K562 (cell line): ENCODE results near the gene HGS. TPM values are rescaled to one million over a fixed set of nuclear protein-coding genes. Genes with fewer than 3 reads are reported as not detected.
A peak's percentile ranks its signal among the peaks of the same experiment; 100 is the strongest.

Source experiments
- CBX3 ChIP-seq, 2 experiments: IDR thresholded peaks; 1 replicate in 1 of 2; 2 replicates in 1 of 2; pipeline ENCODE4 v1.6.1; 2012; ENCODE audit warnings: inconsistent platforms in 2 of 2, low read length in 2 of 2, borderline replicate concordance in 1 of 2, control low read depth in 1 of 2
- CXXC5 ChIP-seq: fragments of 250-450 bp; sonication (Bioruptor Pico); IDR thresholded peaks from 2 replicates; pipeline ENCODE4 v1.8.0; 2022; ENCODE audit warnings: inconsistent platforms, mild to moderate bottlenecking, moderate library complexity
- ETV1 ChIP-seq: fragments of 450-650 bp; conservative IDR thresholded peaks from 2 replicates; pipeline ENCODE4 v1.6.1; 2016; ENCODE audit warnings: missing genetic modification characterization, control low read depth, low read depth, missing compliant biosample characterization
- MEIS2 ChIP-seq: fragments of 450-650 bp; IDR thresholded peaks from 2 replicates; pipeline ENCODE4 v1.6.1; 2014; ENCODE audit warnings: mild to moderate bottlenecking; ENCODE audit not compliant: partially characterized antibody
- NFE2 ChIP-seq: IDR thresholded peaks from 2 replicates; pipeline ENCODE4 v1.6.1; 2014; ENCODE audit warnings: antibody characterized with exemption, low read depth
- OTX1 ChIP-seq: fragments of 450-650 bp; formaldehyde crosslinking; IDR thresholded peaks from 2 replicates; pipeline ENCODE4 v1.4.0; 2022; ENCODE audit warnings: mild to moderate bottlenecking
- PCBP2 ChIP-seq: fragments of 200-400 bp; formaldehyde crosslinking; IDR thresholded peaks from 2 replicates; pipeline ENCODE4 v1.6.1; 2018; ENCODE audit warnings: low read length, low read depth, mild to moderate bottlenecking, moderate library complexity; ENCODE audit not compliant: poor library complexity, severe bottlenecking
- PML ChIP-seq: IDR thresholded peaks from 2 replicates; pipeline ENCODE4 v1.6.1; 2012; ENCODE audit warnings: low read length, inconsistent platforms
- RFX1 ChIP-seq: fragments of 450-650 bp; IDR thresholded peaks from 2 replicates; pipeline ENCODE4 v1.6.1; 2016; ENCODE audit warnings: mild to moderate bottlenecking, moderate library complexity
- SMAD1 ChIP-seq: fragments of 150-350 bp; IDR thresholded peaks from 2 replicates; pipeline ENCODE4 v1.6.1; 2014; ENCODE audit warnings: low read length, low read depth; ENCODE audit not compliant: partially characterized antibody
- ZFP30 ChIP-seq: fragments of 250-450 bp; sonication (Bioruptor Pico); IDR thresholded peaks from 2 replicates; pipeline ENCODE4 v1.8.0; 2022; ENCODE audit warnings: moderate library complexity, mild to moderate bottlenecking, inconsistent platforms, borderline replicate concordance
- ZKSCAN3 ChIP-seq: fragments of 250-450 bp; sonication (Bioruptor Pico); IDR thresholded peaks from 2 replicates; pipeline ENCODE4 v1.4.0; 2020
- ZNF23 ChIP-seq: fragments of 250-450 bp; sonication (Bioruptor Pico); IDR thresholded peaks from 2 replicates; pipeline ENCODE4 v1.4.0; 2020; ENCODE audit warnings: mild to moderate bottlenecking
- ZNF3 ChIP-seq: fragments of 250-450 bp; sonication (Bioruptor Pico); IDR thresholded peaks from 2 replicates; pipeline ENCODE4 v1.5.0; 2021; ENCODE audit warnings: mild to moderate bottlenecking, moderate library complexity
- polyA plus RNA-seq, 8 experiments: library from polyadenylated mRNA; depleted of rRNA in 4 of 8; stranded (reverse) in 5 of 8; unstranded in 3 of 8; fragments of >200 nt; fragmentation: Nextera tagmentation in 2 of 8; fragmentation: Illumina TruSeq in 1 of 8; extraction: Ambion mirVana in 2 of 8; extraction: Trizol in 1 of 8; gene quantifications; 2 replicates each; pipeline versions ENCODE4 v1.2.1 to v1.2.3, GENCODE V29; 2011 to 2014; ENCODE audit warnings: inconsistent platforms in 1 of 8, missing spikeins in 1 of 8
- total RNA-seq, 7 experiments: library from RNA; depleted of rRNA in 6 of 7; stranded (reverse); fragments of >200 nt in 6 of 7; fragmentation: Illumina TruSeq in 2 of 7; extraction: Trizol in 2 of 7; gene quantifications; 2 replicates each; pipeline versions ENCODE4 v1.2.1 to v1.2.3, GENCODE V29; 2011 to 2021; ENCODE audit warnings: low replicate concordance in 1 of 7
- TF ChIP-seq, protein P1 (sequence below): fragments of 250-450 bp; sonication (Bioruptor Pico); IDR thresholded peaks from 2 replicates; pipeline ENCODE4 v1.5.1; 2021; ENCODE audit warnings: mild to moderate bottlenecking
- TF ChIP-seq, protein P2 (sequence below), 3 experiments: fragments of 200-800 bp in 1 of 3; sonication (Bioruptor generic) in 1 of 3; sonication (generic) in 1 of 3; formaldehyde crosslinking in 1 of 3; IDR thresholded peaks; 2 replicates each; pipeline versions ENCODE4 v1.6.1 to v1.8.0; 2016 to 2022; ENCODE audit warnings: mild to moderate bottlenecking in 2 of 3, missing compliant biosample characterization in 2 of 3, missing genetic modification characterization in 2 of 3, missing genetic modification reagents in 1 of 3
- TF ChIP-seq, protein P3 (sequence below): sonication (generic); formaldehyde crosslinking; IDR thresholded peaks from 2 replicates; pipeline ENCODE4 v1.8.0; 2023; ENCODE audit warnings: mild to moderate bottlenecking, missing genetic modification reagents
- TF ChIP-seq, protein P4 (sequence below): fragments of 450-650 bp; IDR thresholded peaks from 2 replicates; pipeline ENCODE4 v1.6.1; 2018; ENCODE audit not compliant: partially characterized antibody
- TF ChIP-seq, protein P5 (sequence below): fragments of 250-450 bp; sonication (Bioruptor Pico); IDR thresholded peaks from 2 replicates; pipeline ENCODE4 v1.9.0; 2021; ENCODE audit warnings: mild to moderate bottlenecking

Gene HGS
- total and polyA plus RNA-seq, 9 of the 15 experiments (the other 6 are each of a cell fraction or from before 2014, with no cell fraction given) = 3.9 to 176 (median 77.1) TPM

DNA sequence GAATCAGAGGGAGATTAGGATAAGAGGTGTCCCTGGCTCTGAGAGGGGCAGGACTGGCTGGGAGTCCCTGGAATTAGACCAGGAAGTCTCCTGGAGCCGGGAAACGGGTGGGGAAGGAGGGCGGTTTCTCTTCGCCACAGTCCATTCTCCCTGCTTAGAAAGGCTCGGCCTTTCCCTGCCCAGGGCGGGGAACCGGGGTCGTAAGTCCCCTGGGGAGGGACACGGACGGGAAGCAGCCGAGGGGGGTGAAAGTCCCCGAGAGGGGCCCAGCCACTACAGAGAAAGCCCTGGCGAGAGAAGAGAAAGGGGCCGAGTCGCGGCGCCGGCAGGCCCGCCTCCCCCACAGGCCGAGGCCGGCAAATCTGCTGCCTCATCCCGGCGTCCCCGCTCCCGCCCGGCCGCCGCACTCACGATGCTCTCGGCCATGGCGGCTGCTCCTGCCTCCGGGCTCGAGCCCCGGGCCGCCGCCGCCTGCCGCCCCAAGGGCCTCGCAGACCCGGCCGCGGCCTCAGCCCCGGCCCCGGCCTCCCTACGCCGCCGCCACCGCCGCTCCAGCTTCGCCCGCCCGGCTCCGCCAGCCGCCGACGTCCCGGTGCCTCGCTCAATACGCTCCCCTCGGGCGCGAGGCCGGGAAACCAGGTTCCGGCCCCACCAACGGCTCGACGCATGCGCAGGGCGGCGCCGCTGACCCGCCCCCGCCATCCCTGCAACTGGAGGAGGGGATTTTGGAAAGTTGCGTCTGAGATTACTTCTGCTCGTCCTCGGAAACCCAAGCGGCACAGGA lies 47.1 kb upstream of the HGS start, which contains the start of the genes NPLOC4 and TSPAN10 (continued):
- TF ChIP-seq, protein P1, sequence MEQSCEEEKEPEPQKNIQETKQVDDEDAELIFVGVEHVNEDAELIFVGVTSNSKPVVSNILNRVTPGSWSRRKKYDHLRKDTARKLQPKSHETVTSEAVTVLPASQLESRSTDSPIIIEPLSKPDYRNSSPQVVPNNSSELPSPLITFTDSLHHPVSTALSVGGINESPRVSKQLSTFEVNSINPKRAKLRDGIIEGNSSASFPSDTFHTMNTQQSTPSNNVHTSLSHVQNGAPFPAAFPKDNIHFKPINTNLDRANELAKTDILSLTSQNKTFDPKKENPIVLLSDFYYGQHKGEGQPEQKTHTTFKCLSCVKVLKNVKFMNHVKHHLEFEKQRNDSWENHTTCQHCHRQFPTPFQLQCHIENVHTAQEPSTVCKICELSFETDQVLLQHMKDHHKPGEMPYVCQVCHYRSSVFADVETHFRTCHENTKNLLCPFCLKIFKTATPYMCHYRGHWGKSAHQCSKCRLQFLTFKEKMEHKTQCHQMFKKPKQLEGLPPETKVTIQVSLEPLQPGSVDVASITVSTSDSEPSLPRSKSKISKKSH (CRISPR knock-in tag) = no peak
- TF ChIP-seq NFE2 (peak; percentile 87), RFX1 (no peak), ZNF23 (CRISPR knock-in tag) (no peak), ZNF3 (CRISPR knock-in tag) (no peak), ZFP30 (CRISPR knock-in tag) (no peak), OTX1 (CRISPR knock-in tag) (peak; percentile 36; the same call in 1 of the 2 replicates), ZKSCAN3 (no peak), PCBP2 (no peak), ETV1 (tag) (no peak), MEIS2 (peak; percentile 83), CXXC5 (CRISPR knock-in tag) (peak; percentile 95), PML (no peak), CBX3 (IDR thresholded peaks at IDR 0.05; ENCODE audit: borderline replicate concordance in 1 of 2, low read length in 2 of 2) (0 out of 3 replicates have a peak, but pooled peaks of 1 of the 2 experiments have one; percentile 37), SMAD1 (peak; percentile 69)
- TF ChIP-seq, protein P2, sequence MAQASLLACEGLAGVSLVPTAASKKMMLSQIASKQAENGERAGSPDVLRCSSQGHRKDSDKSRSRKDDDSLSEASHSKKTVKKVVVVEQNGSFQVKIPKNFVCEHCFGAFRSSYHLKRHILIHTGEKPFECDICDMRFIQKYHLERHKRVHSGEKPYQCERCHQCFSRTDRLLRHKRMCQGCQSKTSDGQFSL (CRISPR knock-in tag; IDR thresholded peaks at IDR 0.05) = no peak
- TF ChIP-seq, protein P2 (tag; IDR thresholded peaks at IDR 0.05) = 0 out of 4 replicates have a peak, but pooled peaks of 1 of the 2 experiments have one; percentile 60
- TF ChIP-seq, protein P3, sequence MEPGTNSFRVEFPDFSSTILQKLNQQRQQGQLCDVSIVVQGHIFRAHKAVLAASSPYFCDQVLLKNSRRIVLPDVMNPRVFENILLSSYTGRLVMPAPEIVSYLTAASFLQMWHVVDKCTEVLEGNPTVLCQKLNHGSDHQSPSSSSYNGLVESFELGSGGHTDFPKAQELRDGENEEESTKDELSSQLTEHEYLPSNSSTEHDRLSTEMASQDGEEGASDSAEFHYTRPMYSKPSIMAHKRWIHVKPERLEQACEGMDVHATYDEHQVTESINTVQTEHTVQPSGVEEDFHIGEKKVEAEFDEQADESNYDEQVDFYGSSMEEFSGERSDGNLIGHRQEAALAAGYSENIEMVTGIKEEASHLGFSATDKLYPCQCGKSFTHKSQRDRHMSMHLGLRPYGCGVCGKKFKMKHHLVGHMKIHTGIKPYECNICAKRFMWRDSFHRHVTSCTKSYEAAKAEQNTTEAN = no peak
- TF ChIP-seq, protein P4, sequence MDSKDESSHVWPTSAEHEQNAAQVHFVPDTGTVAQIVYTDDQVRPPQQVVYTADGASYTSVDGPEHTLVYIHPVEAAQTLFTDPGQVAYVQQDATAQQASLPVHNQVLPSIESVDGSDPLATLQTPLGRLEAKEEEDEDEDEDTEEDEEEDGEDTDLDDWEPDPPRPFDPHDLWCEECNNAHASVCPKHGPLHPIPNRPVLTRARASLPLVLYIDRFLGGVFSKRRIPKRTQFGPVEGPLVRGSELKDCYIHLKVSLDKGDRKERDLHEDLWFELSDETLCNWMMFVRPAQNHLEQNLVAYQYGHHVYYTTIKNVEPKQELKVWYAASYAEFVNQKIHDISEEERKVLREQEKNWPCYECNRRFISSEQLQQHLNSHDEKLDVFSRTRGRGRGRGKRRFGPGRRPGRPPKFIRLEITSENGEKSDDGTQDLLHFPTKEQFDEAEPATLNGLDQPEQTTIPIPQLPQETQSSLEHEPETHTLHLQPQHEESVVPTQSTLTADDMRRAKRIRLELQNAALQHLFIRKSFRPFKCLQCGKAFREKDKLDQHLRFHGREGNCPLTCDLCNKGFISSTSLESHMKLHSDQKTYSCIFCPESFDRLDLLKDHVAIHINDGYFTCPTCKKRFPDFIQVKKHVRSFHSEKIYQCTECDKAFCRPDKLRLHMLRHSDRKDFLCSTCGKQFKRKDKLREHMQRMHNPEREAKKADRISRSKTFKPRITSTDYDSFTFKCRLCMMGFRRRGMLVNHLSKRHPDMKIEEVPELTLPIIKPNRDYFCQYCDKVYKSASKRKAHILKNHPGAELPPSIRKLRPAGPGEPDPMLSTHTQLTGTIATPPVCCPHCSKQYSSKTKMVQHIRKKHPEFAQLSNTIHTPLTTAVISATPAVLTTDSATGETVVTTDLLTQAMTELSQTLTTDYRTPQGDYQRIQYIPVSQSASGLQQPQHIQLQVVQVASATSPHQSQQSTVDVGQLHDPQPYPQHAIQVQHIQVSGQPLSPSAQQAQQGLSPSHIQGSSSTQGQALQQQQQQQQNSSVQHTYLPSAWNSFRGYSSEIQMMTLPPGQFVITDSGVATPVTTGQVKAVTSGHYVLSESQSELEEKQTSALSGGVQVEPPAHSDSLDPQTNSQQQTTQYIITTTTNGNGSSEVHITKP = no peak
- TF ChIP-seq, protein P5, sequence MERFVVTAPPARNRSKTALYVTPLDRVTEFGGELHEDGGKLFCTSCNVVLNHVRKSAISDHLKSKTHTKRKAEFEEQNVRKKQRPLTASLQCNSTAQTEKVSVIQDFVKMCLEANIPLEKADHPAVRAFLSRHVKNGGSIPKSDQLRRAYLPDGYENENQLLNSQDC (CRISPR knock-in tag) = no peak
